Amygdala (tissue), 56 donors: ENCODE results near the gene PLA2G5.

ENCODE experiments used
- DNase-seq, 56 donors: peaks; one replicate each; lab custom pipeline; 2025; lab: John Stamatoyannopoulos, UW

PLA2G5 gene

GRCh38 chr1:20061866-20062265, 8.1 kb upstream of the PLA2G5 start:
- no peak for DNase-seq

GRCh38 chr1:20063861-20064292, 6.1 kb upstream of the PLA2G5 start:
- DNase-seq: no peak

GRCh38 chr1:20068722-20069121, 1.3 kb upstream of the PLA2G5 start:
- DNase-seq: no peak

GRCh38 chr1:20070357-20070756, 363 bp downstream of the PLA2G5 start:
- peak in 1 of 56 donors; percentile 34 for DNase-seq

GRCh38 chr1:20071416-20071815, 1.4 kb downstream of the PLA2G5 start:
- DNase-seq: no peak

GRCh38 chr1:20072771-20073170, 2.8 kb downstream of the PLA2G5 start:
- DNase-seq: no peak

- DNase-seq: no peak
Observed at GRCh38 chr1:20073256-20073655, 3.3 kb downstream of the PLA2G5 start.

- DNase-seq: no peak
Observed at GRCh38 chr1:20074055-20074724, 4.2 kb downstream of the PLA2G5 start.

GRCh38 chr1:20074725-20075171, 4.8 kb downstream of the PLA2G5 start:
- DNase-seq: no peak

- DNase-seq: no peak
Observed at GRCh38 chr1:20075345-20075744, 5.4 kb downstream of the PLA2G5 start.

- DNase-seq: no peak
Observed at GRCh38 chr1:20076223-20076622, 6.2 kb downstream of the PLA2G5 start.

- no peak for DNase-seq
Observed at GRCh38 chr1:20076710-20077461, 6.9 kb downstream of the PLA2G5 start.

- peak in 2 of 56 donors; percentile 13 to 17 for DNase-seq
Observed at GRCh38 chr1:20078171-20078651, 8.2 kb downstream of the PLA2G5 start.

- no peak for DNase-seq
Observed at GRCh38 chr1:20078711-20079110, 8.7 kb downstream of the PLA2G5 start.

- no peak for DNase-seq
Observed at GRCh38 chr1:20079661-20080305, 9.8 kb downstream of the PLA2G5 start.

GRCh38 chr1:20080441-20081352, 10.7 kb downstream of the PLA2G5 start:
- peak in 2 of 56 donors; percentile 6 to 25 for DNase-seq

- no peak for DNase-seq
Observed at GRCh38 chr1:20081353-20081810, 11.4 kb downstream of the PLA2G5 start.

GRCh38 chr1:20082772-20083171, 12.8 kb downstream of the PLA2G5 start:
- DNase-seq: no peak

GRCh38 chr1:20083178-20083944, 13.4 kb downstream of the PLA2G5 start:
- DNase-seq: no peak
